GM19397 (cell line): ENCODE data around the gene CCDC186.
"Not testable (repeated sequence)": the region's sequence is repeated elsewhere in the genome, so short reads cannot be mapped to it uniquely, and the experiment has no call there.

ENCODE experiments used
- ATAC-seq: cut with Tn5 transposase; IDR thresholded peaks from one replicate; pipeline ENCODE4 v1.9.1; 2021; ENCODE audit warnings: mild to moderate bottlenecking, moderate library complexity; ENCODE audit not compliant: unreplicated experiment

The CCDC186 gene

DNA sequence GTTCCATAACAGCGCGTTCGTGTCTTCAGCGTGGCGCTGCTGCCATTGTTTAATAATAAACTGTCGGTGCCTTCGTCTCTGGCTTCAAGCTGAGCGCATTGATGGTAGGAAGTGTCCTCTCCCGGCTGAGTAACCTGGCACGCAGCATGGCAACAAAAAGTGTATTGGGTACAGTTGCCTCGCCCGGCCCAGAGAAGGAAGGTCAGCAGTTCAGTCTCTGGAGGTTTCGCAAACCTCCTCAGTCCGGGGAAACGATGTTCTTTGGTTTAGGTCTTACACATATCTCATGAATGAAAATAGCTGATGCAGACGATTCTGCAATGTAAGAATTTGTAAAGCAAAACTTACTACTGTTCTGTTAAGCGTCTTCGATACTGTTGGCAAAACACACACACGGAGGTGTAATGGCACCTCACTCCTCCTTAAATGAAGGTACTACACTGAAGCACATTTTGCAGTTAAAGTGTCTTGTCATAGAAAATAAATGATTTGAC is 739 bp upstream of the CCDC186 start:
- ATAC-seq = peak; percentile 11

DNA sequence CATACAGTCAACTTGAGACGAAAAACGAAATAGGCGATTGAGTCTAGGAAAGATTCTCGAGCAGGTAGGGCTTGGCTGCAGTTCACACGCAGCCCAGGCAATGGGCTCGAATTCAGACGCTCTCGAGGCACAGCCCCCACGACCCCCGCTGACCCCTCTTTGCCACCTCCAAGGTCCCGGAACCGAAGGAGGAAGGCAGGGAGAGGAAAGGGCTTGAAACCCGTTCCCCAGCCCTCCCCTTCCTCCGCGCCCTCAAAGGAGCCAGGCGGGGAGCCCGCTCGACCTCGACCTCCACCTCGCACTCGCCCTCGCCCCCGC is 441 bp downstream of the CCDC186 start:
- ATAC-seq = no peak

DNA sequence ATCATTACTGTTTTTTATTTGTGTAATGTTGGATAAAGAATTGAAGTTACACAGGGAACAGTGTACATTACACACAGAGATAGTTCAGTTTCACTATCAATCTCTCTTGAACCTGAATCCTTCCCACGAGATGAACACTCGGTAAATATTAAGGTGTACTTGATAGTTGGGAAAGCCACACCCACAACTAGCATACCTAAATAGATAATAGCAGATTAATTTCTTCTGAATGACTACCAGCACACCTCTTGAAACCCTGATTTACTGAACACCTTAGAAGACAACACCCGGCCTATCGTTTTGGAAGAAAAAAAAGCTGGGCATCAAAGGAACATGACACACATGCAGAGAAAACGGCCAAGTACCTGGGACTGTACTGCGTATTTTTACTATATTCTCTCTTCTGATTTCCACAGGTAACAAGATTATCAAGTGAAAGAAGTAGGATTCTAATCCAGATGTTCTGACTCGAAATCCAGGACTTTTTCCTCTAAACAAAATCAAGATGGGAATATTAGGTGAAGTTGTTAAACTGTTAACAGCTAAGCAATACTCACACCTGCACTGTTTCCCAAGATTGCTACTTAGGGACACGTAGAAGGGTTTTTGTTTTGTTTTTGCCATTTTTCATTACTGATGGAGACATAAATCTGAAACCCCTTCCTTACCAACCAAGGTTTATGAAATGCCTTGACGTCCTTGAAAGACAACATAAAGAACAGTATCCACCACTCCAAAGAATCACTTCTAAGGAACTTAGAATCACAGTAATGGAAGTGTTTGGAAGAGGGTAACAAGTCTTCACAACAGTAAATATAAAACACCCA is 1.0 kb downstream of the CCDC186 start:
- ATAC-seq = no peak

DNA sequence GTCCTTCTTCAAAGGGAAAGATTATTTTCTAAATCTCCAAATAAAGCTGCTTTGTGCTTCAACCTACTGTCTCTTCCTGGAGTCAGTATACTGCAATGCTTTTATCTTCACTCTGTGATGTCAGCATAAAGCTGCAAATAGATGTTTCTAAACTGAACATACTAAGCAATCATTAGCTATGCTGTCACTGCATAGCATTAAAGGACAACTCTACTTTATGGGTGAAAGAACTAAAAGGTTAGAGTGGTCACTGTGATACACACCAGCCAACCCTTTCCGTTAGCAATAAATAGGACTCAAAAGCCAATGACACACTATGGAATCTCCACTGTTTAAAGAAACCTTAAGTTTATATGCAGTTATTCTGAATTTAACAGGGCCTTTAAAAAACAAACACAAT is 1.8 kb downstream of the CCDC186 start:
- no peak for ATAC-seq

DNA sequence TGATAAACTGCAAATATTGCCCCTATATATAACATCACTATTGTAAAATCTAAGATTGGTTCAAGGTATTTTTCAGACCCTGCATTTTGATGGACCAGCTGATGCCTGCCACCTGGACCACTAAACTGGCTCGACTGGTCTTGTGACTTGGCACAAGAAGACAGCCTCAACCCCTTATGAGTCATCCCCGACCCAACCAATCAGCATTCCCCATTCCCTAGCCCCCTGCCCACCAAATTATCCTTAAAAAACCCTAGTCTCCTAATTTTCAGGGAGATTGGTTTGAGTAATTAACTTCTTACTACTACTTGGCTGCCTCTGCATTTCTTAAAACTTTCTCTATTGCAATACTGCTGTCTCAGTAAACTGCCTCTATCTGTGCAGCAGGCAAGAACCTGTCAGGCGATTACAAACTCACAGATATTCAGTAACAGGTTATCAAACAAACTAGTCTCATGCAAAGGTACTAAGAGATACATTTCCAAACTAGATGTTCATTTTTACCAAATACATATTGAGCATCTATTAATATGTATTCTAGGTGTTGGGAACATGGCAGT is 5.5 kb downstream of the CCDC186 start:
- no peak for ATAC-seq

DNA sequence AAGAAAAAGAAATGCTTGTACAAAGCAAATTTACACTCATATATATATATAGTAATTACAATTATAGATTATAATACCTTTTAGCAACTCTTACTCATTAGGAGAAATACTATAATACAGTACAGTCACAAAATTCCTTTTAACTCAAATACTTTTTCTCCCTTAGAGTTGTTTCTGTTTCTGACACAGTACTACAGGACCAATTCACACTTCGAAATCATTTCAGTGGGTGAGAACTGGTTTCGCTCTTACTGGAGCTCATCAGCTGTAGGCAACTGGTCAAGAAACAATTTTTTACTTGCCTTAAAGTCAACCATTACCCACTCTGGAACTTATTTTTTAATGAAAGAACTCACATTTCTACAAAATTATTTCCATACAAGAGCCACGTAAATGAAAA is 6.0 kb downstream of the CCDC186 start:
- no peak for ATAC-seq

DNA sequence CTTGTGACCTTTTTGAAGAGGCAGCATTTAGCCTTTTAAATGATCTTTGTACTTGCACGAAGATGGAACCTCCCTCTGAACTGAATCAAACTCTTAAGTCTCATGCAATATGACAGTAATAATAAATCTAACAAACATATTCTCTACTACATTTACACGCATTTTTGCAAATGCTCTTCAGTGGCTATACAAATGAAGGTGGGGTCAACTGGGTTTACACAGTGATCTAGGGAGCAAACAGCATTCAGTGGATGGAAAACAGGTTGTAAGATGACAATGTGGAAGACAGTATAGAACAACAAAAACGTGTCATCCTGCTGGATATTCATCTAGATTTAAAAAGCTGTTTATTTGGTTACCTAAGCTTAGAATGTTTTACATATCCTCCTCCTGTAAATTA is 7.5 kb downstream of the CCDC186 start:
- ATAC-seq = no peak

DNA sequence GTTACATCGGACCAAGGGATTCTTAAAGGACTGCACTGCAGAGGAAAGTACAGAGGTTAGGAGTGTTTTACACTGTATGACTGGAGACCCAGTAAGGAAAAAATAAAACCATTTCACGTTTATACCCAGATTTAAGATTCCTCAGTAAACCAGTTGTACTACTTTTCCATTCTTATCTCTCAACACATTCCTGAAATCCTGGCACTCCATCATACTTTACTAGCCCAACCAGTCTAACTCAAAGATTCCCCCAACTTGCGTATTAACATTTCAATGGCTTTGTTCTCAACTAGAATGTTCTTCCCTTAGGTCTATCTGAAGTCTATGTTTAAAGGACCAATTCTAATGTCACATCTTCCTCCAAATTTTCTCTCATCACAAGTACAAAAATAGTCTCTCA is 8.0 kb downstream of the CCDC186 start:
- ATAC-seq = no peak

DNA sequence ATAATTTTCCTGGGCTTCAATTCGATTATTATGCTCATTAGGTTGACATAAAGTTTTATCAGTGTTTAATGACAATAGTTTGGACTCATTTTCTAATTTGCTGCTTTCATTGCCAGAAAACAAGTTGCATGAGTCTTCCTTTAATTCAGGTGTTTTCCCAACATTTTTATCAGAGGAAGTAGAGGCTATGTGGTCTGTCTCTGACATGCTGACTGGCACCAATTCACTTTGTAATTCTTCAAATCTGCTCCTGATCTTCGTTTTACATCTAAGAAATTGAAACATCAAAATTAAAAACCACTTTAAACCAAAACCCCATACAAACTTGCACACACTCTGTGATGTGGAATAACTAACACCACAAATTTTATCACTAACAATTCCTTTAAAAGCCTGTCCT is 10.9 kb downstream of the CCDC186 start:
- ATAC-seq = no peak

DNA sequence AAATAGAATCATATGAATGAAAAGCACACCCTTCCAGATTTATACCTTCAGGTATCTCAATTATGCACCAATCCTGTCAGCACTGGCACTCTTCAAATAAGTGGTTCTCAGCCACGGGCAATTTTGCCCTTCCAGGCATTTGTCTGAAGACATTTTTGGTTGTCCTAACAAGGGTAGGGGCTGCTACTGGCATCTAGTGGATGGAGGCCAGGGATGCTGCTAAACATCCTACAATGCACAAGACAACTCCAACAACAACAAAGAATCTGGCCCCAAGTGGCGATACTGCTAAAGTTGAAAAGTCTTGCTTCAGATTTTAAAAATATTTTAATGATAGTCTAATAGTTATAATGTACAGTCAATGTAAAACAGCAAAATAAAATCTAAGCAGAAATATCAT is 16.1 kb downstream of the CCDC186 start:
- no peak for ATAC-seq

DNA sequence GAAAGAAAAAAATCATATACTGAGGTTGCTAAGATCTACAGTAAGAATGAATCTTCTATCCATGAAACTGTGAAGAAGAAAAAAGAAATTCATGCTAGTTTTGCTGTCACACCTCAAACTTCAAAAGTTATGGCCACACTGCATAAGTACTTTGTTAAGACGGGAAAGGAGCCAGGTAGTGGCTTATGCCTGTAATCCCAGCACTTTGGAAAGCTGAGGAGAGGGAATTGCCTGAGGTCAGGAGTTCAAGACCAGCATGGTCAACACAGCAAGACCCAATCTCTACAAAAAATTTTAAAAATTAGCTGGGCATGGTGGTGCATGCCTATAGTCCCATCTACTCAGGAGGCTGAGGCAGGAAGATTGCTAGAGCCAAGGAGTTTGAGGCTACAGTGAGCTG is 22.1 kb downstream of the CCDC186 start:
- no peak for ATAC-seq

DNA sequence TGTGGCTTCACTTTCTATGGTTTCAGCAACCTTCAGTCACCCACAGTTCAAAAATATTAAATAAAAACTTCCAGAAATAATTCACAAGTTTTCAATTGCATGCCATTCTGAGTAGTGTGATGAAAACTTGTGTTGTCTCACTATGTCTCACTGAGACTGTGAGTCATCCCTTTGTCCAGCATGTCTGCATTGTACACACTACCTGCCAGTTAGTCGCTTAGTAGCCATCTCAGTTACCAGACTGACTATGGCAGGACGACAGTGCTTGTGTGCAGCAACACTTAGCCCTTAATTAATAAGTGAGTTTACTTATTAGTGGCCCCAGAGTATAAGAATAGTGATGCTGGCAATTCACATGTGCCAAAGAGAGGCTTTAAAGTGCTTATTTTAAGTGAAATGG is 22.5 kb downstream of the CCDC186 start:
- ATAC-seq = no peak

DNA sequence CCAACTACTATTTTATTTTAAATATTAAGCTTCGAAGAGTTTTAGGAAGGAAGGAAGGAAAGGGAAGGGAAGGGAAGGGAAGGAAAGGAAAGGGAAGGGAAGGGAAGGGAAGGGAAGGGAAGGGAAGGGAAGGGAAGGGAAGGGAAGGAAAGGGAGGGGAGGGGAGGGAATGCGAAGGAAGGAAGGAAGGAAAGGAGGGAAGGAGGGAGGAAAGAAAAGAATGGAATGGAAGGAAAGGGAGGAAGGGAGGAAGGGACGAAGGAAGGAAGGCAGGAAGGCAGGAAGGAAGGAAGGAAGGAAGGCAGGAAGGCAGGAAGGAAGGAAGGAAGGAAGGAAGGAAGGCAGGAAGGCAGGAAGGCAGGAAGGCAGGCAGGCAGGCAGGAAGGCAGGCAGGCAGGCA is 24.5 kb downstream of the CCDC186 start:
- ATAC-seq = not testable (repeated sequence)

DNA sequence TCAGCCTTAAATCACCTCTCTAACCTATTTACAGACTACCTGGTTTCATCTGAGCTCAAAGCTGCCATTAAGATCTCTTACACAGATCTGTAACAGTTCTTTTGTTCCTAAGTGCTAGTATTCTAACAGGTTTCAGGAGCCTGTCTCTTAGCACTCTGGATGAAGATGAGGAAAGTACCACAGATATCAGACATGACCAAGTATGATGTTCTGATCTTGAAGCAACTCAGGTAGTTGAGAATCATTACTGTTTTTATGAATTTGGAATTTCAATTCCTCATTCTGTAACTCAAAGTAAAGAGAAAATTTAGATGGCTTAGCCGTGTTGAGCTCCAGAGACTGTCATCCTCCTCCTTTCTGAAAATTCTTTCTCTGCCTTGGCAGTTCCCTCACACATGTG is 30.8 kb downstream of the CCDC186 start:
- no peak for ATAC-seq

DNA sequence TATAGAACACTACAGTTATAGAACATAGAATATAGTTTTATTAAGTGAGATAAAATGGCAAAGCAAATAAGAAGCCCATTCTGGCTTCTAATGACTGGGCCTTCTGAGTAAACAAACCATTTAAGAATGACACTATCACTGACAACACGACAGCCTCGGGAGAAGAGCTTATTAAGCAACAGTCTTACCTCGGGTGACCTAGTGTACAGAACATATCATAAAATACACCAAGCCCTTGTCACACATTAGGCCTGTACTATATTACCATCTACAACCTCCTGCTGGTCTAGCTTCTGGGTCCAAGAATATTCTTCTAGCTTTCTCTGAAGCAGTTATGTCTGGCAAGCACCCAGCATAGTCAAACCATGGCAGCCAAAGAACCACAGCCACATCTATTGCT is 32.0 kb downstream of the CCDC186 start:
- no peak for ATAC-seq

DNA sequence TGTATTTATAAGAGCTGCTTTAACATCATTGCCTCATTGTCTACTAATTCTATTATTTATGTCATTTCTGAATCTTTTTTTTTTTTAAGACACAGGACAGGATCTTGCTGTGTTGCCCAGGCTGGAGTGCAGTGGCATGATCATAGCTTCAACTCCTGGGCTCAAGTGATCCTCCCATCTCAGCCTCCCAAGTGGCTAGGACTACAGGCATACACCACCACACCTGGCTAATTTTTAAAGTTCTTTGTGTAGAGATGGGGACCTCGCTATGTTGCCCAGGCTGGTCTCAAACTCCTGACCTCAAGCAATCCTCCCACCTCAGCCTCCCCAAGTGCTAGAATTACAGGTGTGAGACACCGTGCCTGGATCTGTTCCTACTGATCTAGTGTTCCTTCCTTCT is 33.2 kb downstream of the CCDC186 start:
- not testable (repeated sequence) for ATAC-seq

DNA sequence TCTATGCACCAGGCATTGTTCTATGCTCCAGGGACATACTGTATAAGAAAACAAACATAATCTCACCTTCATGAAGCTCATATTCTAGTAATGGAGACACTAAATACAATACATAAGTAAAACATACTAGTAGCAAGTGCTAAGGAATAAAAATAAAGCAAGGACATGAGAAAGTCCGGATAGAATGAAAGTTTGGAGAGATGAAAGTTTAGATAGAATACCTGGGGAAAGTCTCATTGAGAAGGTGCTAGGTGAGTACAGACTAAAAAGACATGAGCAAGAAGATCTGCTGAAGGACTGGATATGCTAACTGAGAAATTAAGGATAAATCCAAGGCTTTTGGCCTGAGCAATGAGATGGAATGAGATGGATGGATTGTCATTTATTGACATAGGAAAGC is 34.0 kb downstream of the CCDC186 start:
- ATAC-seq = no peak

DNA sequence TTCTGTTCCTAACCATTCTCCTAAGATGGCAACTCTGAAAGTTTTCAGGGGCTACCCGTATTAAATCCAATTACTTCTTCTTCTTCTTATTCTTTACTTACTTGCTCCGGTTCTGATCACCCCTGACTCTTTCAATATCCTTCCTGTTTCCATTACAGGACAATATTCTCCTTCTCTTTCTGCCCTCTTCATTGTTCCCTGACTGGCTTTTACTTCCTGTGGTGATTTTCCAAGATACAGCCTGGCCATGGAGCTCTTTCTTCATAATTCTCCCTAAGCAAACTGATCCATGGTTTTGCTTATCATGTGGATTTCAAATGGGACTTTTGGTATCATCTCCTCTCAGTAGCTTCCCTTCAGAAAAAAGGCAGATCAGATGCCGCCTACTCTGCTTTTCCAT is 35.4 kb downstream of the CCDC186 start:
- no peak for ATAC-seq

DNA sequence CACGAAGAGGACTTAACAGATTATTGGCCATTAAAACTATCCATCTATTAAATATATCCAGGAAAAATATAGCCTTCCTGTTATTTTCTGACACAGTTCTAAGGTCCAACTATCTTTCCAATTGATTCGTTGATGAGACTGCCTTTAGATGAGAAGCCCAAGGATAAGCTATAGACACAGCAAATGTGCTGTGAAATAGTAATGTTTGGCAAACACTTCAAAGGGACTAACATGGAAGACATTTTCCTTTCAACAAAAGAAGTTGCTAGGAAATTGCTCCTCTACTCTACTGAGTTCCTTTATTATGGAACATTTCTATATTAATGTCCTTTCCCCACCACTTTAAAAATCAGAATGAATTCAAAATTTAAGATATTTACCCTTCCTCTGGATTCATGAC is 38.5 kb downstream of the CCDC186 start:
- no peak for ATAC-seq

DNA sequence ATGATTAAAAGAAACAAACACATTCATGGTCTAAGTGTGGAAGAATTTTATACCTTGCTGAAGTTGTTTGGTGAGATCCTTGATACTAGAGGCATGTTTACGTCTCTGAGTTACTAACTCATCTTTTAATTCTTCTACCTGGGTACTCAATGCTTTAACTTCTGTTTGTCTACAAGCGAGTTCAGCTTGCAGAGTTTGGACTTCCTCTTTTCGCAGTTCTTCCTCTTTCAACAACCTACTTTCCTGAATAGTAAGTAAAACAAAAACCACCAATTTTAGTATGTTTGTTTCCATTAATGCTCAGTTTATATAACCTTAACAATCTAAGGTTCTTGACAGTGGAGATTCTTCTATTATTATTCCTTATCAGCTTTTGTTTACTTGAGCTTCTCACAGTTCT is 42.9 kb downstream of the CCDC186 start:
- ATAC-seq = no peak

DNA sequence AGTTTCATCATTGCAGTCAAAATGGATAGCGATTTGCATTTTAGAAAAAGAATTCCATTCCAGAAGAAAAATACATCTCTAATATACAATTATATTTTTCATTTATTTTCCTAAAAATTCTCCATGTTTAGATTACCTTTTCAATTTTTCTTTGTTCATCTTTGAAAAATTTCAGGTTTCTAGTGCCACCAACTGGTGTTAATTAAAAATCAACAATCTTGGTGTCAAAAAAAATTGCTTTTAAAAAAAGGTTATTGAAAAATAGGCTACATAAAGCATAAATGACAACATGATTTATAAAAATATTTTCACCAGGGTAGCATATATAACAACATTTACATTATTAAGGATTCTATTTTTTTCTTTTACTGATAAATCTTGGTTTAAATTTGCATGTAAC is 53.0 kb downstream of the CCDC186 start:
- no peak for ATAC-seq

DNA sequence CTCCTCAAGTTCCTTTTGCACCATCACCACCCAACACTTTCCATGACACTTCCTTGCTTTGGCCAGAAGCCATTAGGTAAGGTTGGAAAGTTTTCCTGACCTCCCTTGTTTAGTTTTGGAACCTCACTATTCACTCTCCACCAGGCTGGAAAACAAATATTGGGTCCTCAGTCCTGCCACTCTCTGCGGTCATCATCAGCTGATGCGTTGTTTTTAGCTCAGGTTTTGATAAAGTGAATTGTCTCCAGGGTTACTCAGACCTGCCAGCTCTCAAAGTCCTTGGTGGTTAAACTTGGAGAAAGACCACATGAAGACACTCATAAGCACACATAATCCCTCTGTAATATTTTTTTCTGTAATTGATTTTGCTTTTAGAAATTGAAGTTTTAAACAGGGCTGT is 55.5 kb downstream of the CCDC186 start:
- ATAC-seq = no peak

DNA sequence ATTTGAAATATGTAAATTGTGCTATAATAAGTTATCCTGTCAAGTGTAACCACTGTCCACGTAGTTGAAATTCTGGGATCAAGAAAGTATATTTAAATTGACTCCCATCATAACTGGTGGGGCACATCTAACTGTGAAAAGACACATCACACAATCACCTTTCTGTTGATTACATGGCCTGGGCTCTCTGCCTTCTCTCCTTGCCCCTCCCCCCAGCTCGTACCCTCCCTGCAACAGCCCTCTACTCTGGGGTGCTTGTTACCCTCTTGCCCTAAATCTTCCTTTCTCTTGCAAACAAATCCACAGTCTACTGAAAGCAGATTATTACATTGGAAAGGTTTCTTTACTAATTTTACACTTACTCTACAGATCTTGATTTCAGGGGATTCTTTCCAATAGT is 56.3 kb downstream of the CCDC186 start:
- no peak for ATAC-seq
